ENCODE data around the gene SYNGAP1. TPM values are rescaled to one million over a fixed set of nuclear protein-coding genes. Genes with fewer than 3 reads are reported as not detected.
A peak's percentile ranks its signal among the peaks of the same experiment; 100 is the strongest.

SYNGAP1 gene
- total and polyA plus RNA-seq, 2 of the 8 experiments (the other 6 are each of a cell fraction or from before 2014, with no cell fraction given) = 31.0 to 101 TPM

GRCh38 chr6:33410050-33410710 lies 9.7 kb upstream of the SYNGAP1 start:
- Histone ChIP-seq H4K20me1 (replicated peaks in 1 of 2; ENCODE audit: control insufficient read depth in 1 of 2, insufficient read depth in 2 of 2, low read length in 2 of 2) (peaks cover 2 to 7% of the 10 kb centered on the region in 2 experiments), H2AFZ (ENCODE audit: low read length) (no peak overlapping the region), H3K23me2 (ENCODE audit: low read depth, low read length) (peaks cover 5% of the 10 kb centered on the region; the same call in 1 of the 2 replicates), H3K9me3 (ENCODE audit: insufficient read depth in 2 of 2, low read depth in 1 of 2, low read length in 1 of 2) (no peaks in the 10 kb centered on the region), H3K4ac (replicated peaks; ENCODE audit: insufficient read length, low read depth, low read length) (no peak overlapping the region), H3K14ac (ENCODE audit: insufficient read length) (no peak overlapping the region), H3K79me1 (ENCODE audit: low read depth, low read length) (peaks cover 5% of the 10 kb centered on the region; the same call in 1 of the 2 replicates), H2BK12ac (ENCODE audit: low read depth, low read length) (no peak overlapping the region), H4K8ac (ENCODE audit: extremely low read depth, insufficient read depth, low read length) (peak overlapping the region; percentile 66; the same call in 1 of the 2 replicates), H2BK20ac (ENCODE audit: low read length) (no peak overlapping the region), H3K23ac (ENCODE audit: insufficient read length) (no peak overlapping the region), H2AK5ac (ENCODE audit: low read depth, low read length) (no peak overlapping the region), H3K56ac (replicated peaks; ENCODE audit: insufficient read length, low read depth, low read length) (no peak overlapping the region), H3K4me2 (ENCODE audit: insufficient read depth in 1 of 2, low read depth in 2 of 2, low read length in 2 of 2) (peak overlapping the region; percentile 60 to 72), H3K27me3 (replicated peaks in 1 of 4; ENCODE audit: control insufficient read depth in 3 of 4, extremely low read depth in 1 of 4, insufficient read depth in 3 of 4, low read length in 3 of 4) (no peaks in the 10 kb centered on the region), H3K79me2 (ENCODE audit: control insufficient read depth in 1 of 2, insufficient read depth in 2 of 2, low read length in 2 of 2) (peaks cover 0 to 12% of the 10 kb centered on the region in 2 experiments; a peak in 1 of 4 replicates), H2BK15ac (ENCODE audit: low read length) (no peak overlapping the region), H3K9ac (replicated peaks in 1 of 4; ENCODE audit: extremely low read depth in 1 of 4, low read depth in 3 of 4, low read length in 3 of 4) (peak overlapping the region in 2 of 4 experiments; percentile 26 to 62; a peak in 2 of 7 replicates), H4K91ac (replicated peaks; ENCODE audit: insufficient read length, low read length) (no peak overlapping the region), H3K18ac (ENCODE audit: extremely low read depth, low read length) (no peak overlapping the region), H3K4me1 (replicated peaks in 1 of 4; ENCODE audit: control insufficient read depth in 3 of 4, insufficient read depth in 4 of 4, low read length in 3 of 4) (peaks cover 0 to 6% (median 2%) of the 10 kb centered on the region in 4 experiments; a peak in 5 of 7 replicates), H2BK5ac (ENCODE audit: low read depth, low read length) (peak overlapping the region; percentile 94; the same call in 1 of the 2 replicates), H3K27ac (ENCODE audit: low read depth, low read length) (peak overlapping the region; percentile 52), H2BK120ac (replicated peaks; ENCODE audit: low read depth, low read length) (no peak overlapping the region), H3K4me3 (ENCODE audit: extremely low read depth in 1 of 4, insufficient read depth in 2 of 4, low read depth in 3 of 4, low read length in 4 of 4) (peak overlapping the region; percentile 45 to 87 (median 59)), H4K5ac (ENCODE audit: insufficient read length, low read depth, low read length) (peak overlapping the region; percentile 1), H3K36me3 (ENCODE audit: control insufficient read depth in 2 of 4, insufficient read depth in 4 of 4, low read length in 3 of 4) (peaks cover 17 to 52% (median 38%) of the 10 kb centered on the region in 4 experiments; a peak in 7 of 8 replicates)
- 0% methylated on average over 25 of the region's 65 CpGs; no CpG with 5 or more reads in 1 of the 2 experiments for WGBS, 2 experiments (ENCODE audit: extremely low coverage in 1 of 2, insufficient coverage in 1 of 2, insufficient read length in 1 of 2, insufficient replicate concordance in 2 of 2, low coverage in 1 of 2, low lambda C conversion rate in 2 of 2, missing lambda C conversion rate in 1 of 2)
- FAIRE-seq (no peak), DNase-seq (ENCODE audit: low read depth in 1 of 2, low spot score in 2 of 2) (peak; percentile 89 to 97)
- POLR2A ChIA-PET (ENCODE audit: partially characterized antibody) = interaction anchor here (0.5 to 3.6 kb wide), 6 partner anchors 9 to 97 kb away, joined by 3 to 24 read pairs (median 6); partner anchors contain the start of genes SYNGAP1, TAPBP and ZBTB22
- CTCF ChIA-PET (ENCODE audit: partially characterized antibody) = interaction anchor here (0.6 to 1.7 kb wide), 4 partner anchors 8 to 26 kb away, joined by 3 to 8 read pairs (median 4); partner anchors contain the start of gene CUTA
- TF ChIP-seq SUZ12 (IDR thresholded peaks at IDR 0.05; ENCODE audit: low read length) (no peak), ATF2 (IDR thresholded peaks at IDR 0.05; ENCODE audit: low read length) (no peak), KDM4A (IDR thresholded peaks at IDR 0.05; ENCODE audit: low read depth, low read length, severe bottlenecking) (peak; percentile 48), SIX5 (IDR thresholded peaks at IDR 0.05; ENCODE audit: low read depth, low read length) (no peak), CBX8 (IDR thresholded peaks at IDR 0.05; ENCODE audit: borderline replicate concordance, low read depth, low read length) (no peak), USF2 (IDR thresholded peaks at IDR 0.05; ENCODE audit: low read length) (no peak; the same call in 1 of the 2 replicates), KDM5A (IDR thresholded peaks at IDR 0.05; ENCODE audit: low read length) (no peak)
